Suprapubic skin (tissue), 3 donors: Measurements from ENCODE around the gene COL18A1.

ENCODE experiments used
- CTCF ChIP-seq, 2 donors: fragments of 200-600 bp in 1 of 2; fragments of 450-650 bp in 1 of 2; sonication (generic) in 1 of 2; IDR thresholded peaks; one replicate each; pipeline ENCODE4 v1.5.1; 2016 to 2019; ENCODE audit warnings: antibody characterized with exemption in 2 of 2, mild to moderate bottlenecking in 1 of 2, moderate library complexity in 1 of 2
- POLR2A ChIP-seq, 2 donors: fragments of 450-650 bp; IDR thresholded peaks; one replicate each; pipeline ENCODE4 v1.6.1; 2017; ENCODE audit warnings: antibody characterized with exemption in 2 of 2, mild to moderate bottlenecking in 2 of 2, moderate library complexity in 2 of 2

- no peak for TF ChIP-seq POLR2A (IDR thresholded peaks at IDR 0.05)
- no peak for TF ChIP-seq CTCF (IDR thresholded peaks at IDR 0.05)
These were observed 32.1 kb upstream of the COL18A1 start for GRCh38 chr21:45372732-45373355.
